OCI-LY7 (cell line): ENCODE measurements around the gene FBXL16. TPM values are rescaled to one million over a fixed set of nuclear protein-coding genes. Genes with fewer than 3 reads are reported as not detected.

Experiments
- BruUV-seq: library from RNA; stranded (reverse); fragments of 400-500 nt; replicated peaks from 2 replicates; lab custom pipeline; 2021; lab: Mats Ljungman, UMichigan
- CTCF ChIA-PET: fragments of 300-600 bp; sonication (Branson Sonifier 250); formaldehyde crosslinking; loops from one replicate; lab custom pipeline; 2022; ENCODE audit warnings: antibody characterized with exemption; ENCODE audit not compliant: unreplicated experiment; lab: Charles Lee
- POLR2A ChIA-PET: fragments of 300-600 bp; sonication (Branson Sonifier 250); formaldehyde crosslinking; loops from one replicate; lab custom pipeline; 2022; ENCODE audit warnings: antibody characterized with exemption; lab: Charles Lee
- DNase-seq: peaks from one replicate; pipeline ENCODE4 v3.0.0-alpha.2; 2015; ENCODE audit warnings: low spot score
- H2AFZ ChIP-seq: fragments of 200-600 bp; sonication (generic), shearing (Covaris generic); 2 replicates; pipeline ENCODE4 v1.6.1; 2014; ENCODE audit warnings: mild to moderate bottlenecking, antibody characterized with exemption, low read length, moderate library complexity
- H3K27ac ChIP-seq: fragments of 200-600 bp; sonication (generic); 2 replicates; pipeline ENCODE4 v1.5.1; 2014; ENCODE audit warnings: mixed run types, low read depth, mild to moderate bottlenecking, moderate library complexity, low read length, inconsistent platforms; ENCODE audit not compliant: poor library complexity, severe bottlenecking
- H3K36me3 ChIP-seq: fragments of 200-600 bp; sonication (generic); 2 replicates; pipeline ENCODE4 v1.6.1; 2014; ENCODE audit warnings: mild to moderate bottlenecking, antibody characterized with exemption, low read length, moderate library complexity, mixed read lengths; ENCODE audit not compliant: insufficient read depth
- H3K4me1 ChIP-seq: fragments of 200-600 bp; sonication (generic); 2 replicates; pipeline ENCODE4 v1.5.1; 2014; ENCODE audit warnings: mild to moderate bottlenecking, low read length; ENCODE audit not compliant: insufficient read depth, poor library complexity, severe bottlenecking
- H3K4me2 ChIP-seq: fragments of 200-600 bp; sonication (generic); 2 replicates; pipeline ENCODE4 v1.6.1; 2014; ENCODE audit warnings: mild to moderate bottlenecking, low read length
- H3K4me3 ChIP-seq: fragments of 200-600 bp; sonication (generic); 2 replicates; pipeline ENCODE4 v1.5.1; 2014; ENCODE audit warnings: mild to moderate bottlenecking, low read depth, low read length; ENCODE audit not compliant: poor library complexity, severe bottlenecking
- H3K79me2 ChIP-seq: fragments of 200-600 bp; sonication (generic); 2 replicates; pipeline ENCODE4 v1.6.1; 2016; ENCODE audit warnings: low read depth, mild to moderate bottlenecking, low read length, moderate library complexity, mixed read lengths; ENCODE audit not compliant: insufficient read depth
- H3K9me2 ChIP-seq: fragments of 200-600 bp; sonication (generic); 2 replicates; pipeline ENCODE4 v1.6.1; 2016; ENCODE audit warnings: mild to moderate bottlenecking, low read length, mixed read lengths; ENCODE audit not compliant: insufficient read depth
- H3K9me3 ChIP-seq: fragments of 200-600 bp; sonication (generic); 2 replicates; pipeline ENCODE4 v1.6.1; 2014; ENCODE audit warnings: mild to moderate bottlenecking, mixed run types, low read length, mixed read lengths
- H4K20me1 ChIP-seq: fragments of 200-600 bp; sonication (generic); 2 replicates; pipeline ENCODE4 v1.6.1; 2014; ENCODE audit warnings: mild to moderate bottlenecking, antibody characterized with exemption, low read length, moderate library complexity, mixed read lengths; ENCODE audit not compliant: insufficient read depth
- CTCF ChIP-seq: fragments of 200-600 bp; sonication (generic); conservative IDR thresholded peaks from 2 replicates; pipeline ENCODE4 v1.5.1; 2014; ENCODE audit warnings: mild to moderate bottlenecking, antibody characterized with exemption, low read length, moderate library complexity, mixed read lengths
- EZH2phosphoT487 ChIP-seq: fragments of 200-600 bp; sonication (generic); IDR thresholded peaks from 2 replicates; pipeline ENCODE4 v1.6.1; 2018; ENCODE audit warnings: low read depth, borderline replicate concordance, mild to moderate bottlenecking, mixed run types, antibody characterized with exemption, low read length, moderate library complexity, mixed read lengths
- intact Hi-C: fragments of 100-400 bp; cut with micrococcal nuclease; formaldehyde crosslinking; loops from one replicate; pipeline ENCODE4 v1.10.0; 2022; ENCODE audit not compliant: unreplicated experiment
- total RNA-seq, 2 experiments: library from RNA; depleted of rRNA in 1 of 2; stranded (reverse); fragments of >200 nt in 1 of 2; shearing (Covaris generic) in 1 of 2; gene quantifications; 2 replicates each; pipeline ENCODE4 v1.2.3, GENCODE V29; 2014 to 2022

The FBXL16 gene
- total RNA-seq, 2 experiments from 2014 or later: 0.16 to 0.42 TPM

GRCh38 chr16:646679-647172, 58.9 kb downstream of the FBXL16 start:
- CTCF ChIA-PET: no interaction called here
- peaks cover 32% of the 10 kb centered on the region for H3K4me1 ChIP-seq
- H3K79me2 ChIP-seq: peaks cover 4% of the 10 kb centered on the region; the same call in 1 of the 2 replicates
- no TSS peak for BruUV-seq
- no peak overlapping the region for H3K27ac ChIP-seq
- no peak for DNase-seq
- no peak for TF ChIP-seq CTCF
- no peak for TF ChIP-seq EZH2phosphoT487
- POLR2A ChIA-PET: no interaction called here
- no peak overlapping the region for H2AFZ ChIP-seq
- H4K20me1 ChIP-seq: no peaks in the 10 kb centered on the region
- H3K36me3 ChIP-seq: no peaks in the 10 kb centered on the region; the same call in 1 of the 2 replicates
- H3K4me3 ChIP-seq: no peak overlapping the region
- no peak overlapping the region for H3K4me2 ChIP-seq
- intact Hi-C loops: no loop called here
- H3K9me2 ChIP-seq: no peaks in the 10 kb centered on the region
- no peaks in the 10 kb centered on the region for H3K9me3 ChIP-seq

- no peaks in the 10 kb centered on the region for H3K9me2 ChIP-seq
- no peaks in the 10 kb centered on the region for H4K20me1 ChIP-seq
Measured at GRCh38 chr16:645852-646678, 59.5 kb downstream of the FBXL16 start.

More at GRCh38 chr16:645852-646678, 59.5 kb downstream of the FBXL16 start:
- H3K4me2 ChIP-seq: no peak overlapping the region
- POLR2A ChIA-PET: no interaction called here
- TF ChIP-seq EZH2phosphoT487 (no peak), CTCF (no peak)
- intact Hi-C loops: no loop called here
- BruUV-seq: no TSS peak
- no peak for DNase-seq
- CTCF ChIA-PET: no interaction called here
- no peak overlapping the region for H3K4me3 ChIP-seq
- peaks cover 4% of the 10 kb centered on the region; the same call in 1 of the 2 replicates for H3K79me2 ChIP-seq
- H3K9me3 ChIP-seq: no peaks in the 10 kb centered on the region
- H3K4me1 ChIP-seq: peaks cover 37% of the 10 kb centered on the region
- H3K36me3 ChIP-seq: no peaks in the 10 kb centered on the region; the same call in 1 of the 2 replicates
- H2AFZ ChIP-seq: no peak overlapping the region
- H3K27ac ChIP-seq: no peak overlapping the region
